ENCODE results near the gene MOCS3.

DNA sequence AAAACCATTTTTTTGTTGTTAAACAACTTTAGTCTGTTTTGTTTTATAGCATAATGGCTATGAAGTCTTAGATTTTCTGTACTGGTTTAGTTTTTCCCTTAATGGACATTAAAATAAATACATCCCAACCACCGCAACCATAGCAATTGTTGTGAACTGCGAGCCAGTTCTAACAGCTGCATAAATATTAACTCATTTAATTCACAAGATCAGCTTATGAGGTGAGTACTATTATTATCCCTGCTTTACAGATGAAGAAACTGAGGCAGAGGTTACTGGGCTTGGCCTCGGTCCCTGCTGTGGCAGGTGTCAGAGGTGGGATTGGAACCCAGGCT is 23.1 kb downstream of the MOCS3 start:
- no peak for TF ChIP-seq POLR2AphosphoS5 (IDR thresholded peaks at IDR 0.05; ENCODE audit: low read depth, low read length)
- TF ChIP-seq YEATS2 (CRISPR knock-in tag; IDR thresholded peaks at IDR 0.05; ENCODE audit: borderline replicate concordance) = no peak
- TF ChIP-seq ZBTB7A (CRISPR knock-in tag; IDR thresholded peaks at IDR 0.05) = no peak
- TF ChIP-seq, protein P1, sequence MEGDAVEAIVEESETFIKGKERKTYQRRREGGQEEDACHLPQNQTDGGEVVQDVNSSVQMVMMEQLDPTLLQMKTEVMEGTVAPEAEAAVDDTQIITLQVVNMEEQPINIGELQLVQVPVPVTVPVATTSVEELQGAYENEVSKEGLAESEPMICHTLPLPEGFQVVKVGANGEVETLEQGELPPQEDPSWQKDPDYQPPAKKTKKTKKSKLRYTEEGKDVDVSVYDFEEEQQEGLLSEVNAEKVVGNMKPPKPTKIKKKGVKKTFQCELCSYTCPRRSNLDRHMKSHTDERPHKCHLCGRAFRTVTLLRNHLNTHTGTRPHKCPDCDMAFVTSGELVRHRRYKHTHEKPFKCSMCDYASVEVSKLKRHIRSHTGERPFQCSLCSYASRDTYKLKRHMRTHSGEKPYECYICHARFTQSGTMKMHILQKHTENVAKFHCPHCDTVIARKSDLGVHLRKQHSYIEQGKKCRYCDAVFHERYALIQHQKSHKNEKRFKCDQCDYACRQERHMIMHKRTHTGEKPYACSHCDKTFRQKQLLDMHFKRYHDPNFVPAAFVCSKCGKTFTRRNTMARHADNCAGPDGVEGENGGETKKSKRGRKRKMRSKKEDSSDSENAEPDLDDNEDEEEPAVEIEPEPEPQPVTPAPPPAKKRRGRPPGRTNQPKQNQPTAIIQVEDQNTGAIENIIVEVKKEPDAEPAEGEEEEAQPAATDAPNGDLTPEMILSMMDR (CRISPR knock-in tag; IDR thresholded peaks at IDR 0.05) = no peak
- TF ChIP-seq ZNF746 (CRISPR knock-in tag; IDR thresholded peaks at IDR 0.05) = no peak
- TF ChIP-seq SP1 (IDR thresholded peaks at IDR 0.05) = no peak
- no peak for TF ChIP-seq SP1 (CRISPR knock-in tag; IDR thresholded peaks at IDR 0.05)
- TF ChIP-seq EP300 (IDR thresholded peaks at IDR 0.05; ENCODE audit: low read depth in 2 of 2, low read length in 2 of 2) = no peak
- no peak for TF ChIP-seq EP300 (CRISPR knock-in tag; IDR thresholded peaks at IDR 0.05; ENCODE audit: borderline replicate concordance)
- TF ChIP-seq CHD2 (IDR thresholded peaks at IDR 0.05; ENCODE audit: low read depth, low read length) = no peak

All from HepG2 (cell line).